LoVo (cell line): ENCODE data around the gene PRR33.
"Not testable (repeated sequence)": the region's sequence is repeated elsewhere in the genome, so short reads cannot be mapped to it uniquely, and the experiment has no call there.

Experiments used
- DNase-seq: peaks from one replicate; pipeline ENCODE4 v3.0.0-alpha.2; 2016; ENCODE audit warnings: low spot score

Gene PRR33

DNA sequence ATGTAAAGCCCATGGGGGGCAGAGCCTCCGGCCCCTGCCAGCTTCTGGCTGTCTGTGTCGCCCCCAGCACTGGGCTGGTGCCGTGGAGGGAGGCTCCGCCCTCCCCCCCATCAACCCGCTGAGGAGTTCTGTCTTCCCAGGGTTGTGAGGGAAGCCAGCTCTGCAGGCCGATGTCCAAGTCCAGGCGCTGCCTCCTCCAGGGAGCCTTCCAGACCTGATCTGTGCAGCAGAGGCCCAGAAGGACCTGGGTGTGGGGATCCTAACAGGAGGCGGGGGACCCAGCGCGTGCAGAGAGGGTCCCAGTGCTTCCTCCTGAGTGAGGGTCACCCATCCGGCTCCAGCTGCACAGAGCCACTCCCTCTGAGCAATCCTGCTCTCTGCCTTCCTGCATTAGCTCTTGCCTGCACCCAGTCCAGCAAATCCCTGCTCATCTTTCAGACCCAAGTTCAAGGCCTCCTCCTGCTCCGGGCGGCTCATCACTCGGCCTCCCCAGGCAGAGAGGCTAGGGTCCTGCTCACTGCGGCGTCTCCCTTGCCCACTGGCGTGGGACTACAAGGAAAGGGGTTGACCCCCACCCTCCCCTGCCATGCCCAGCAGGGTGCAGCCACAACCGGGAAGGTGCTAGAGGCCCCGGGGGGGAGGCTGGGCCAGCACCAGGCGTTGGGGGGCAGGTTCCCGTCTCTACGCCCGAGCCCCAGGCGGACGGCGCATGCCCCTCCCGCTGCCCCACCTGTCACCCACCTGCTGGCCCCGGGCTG, 16.4 kb downstream of the PRR33 start:
- no peak for DNase-seq

DNA sequence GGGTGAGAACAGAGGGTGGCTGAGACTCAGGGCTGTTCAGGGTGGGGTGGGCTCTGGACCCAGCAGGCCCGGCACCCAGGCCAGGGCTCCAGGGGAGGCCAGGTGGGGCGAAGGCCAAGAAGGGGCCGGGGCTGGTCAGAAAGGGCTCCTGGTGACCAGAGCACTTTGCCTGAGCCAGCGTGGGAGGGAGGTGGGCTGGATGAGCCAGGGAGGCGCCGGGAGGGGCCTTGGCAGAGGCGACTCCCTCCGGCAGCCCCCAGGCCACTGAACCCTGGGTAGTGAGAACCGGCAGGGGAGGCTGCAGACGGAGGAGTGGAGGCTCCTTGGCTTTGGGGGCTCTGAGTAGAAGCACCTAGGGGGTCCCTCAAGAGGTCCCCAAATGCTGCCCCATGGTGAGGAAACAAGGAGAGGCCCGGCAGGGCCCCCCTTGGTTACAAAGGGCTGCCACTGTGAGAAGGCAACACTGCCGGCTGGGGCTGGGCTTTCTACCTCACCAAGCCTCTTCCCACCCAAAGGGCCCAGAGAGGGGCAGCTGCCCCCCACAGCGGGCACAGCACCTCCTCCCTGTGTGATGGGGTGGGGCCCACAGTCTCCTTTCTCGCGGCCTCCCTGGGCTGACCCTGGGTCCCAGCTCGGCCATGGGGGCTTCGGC, 17.1 kb downstream of the PRR33 start:
- not testable (repeated sequence) for DNase-seq

GRCh38 chr11:1873813-1874150, 17.9 kb downstream of the PRR33 start:
- DNase-seq, result not testable (repeated sequence)

DNA sequence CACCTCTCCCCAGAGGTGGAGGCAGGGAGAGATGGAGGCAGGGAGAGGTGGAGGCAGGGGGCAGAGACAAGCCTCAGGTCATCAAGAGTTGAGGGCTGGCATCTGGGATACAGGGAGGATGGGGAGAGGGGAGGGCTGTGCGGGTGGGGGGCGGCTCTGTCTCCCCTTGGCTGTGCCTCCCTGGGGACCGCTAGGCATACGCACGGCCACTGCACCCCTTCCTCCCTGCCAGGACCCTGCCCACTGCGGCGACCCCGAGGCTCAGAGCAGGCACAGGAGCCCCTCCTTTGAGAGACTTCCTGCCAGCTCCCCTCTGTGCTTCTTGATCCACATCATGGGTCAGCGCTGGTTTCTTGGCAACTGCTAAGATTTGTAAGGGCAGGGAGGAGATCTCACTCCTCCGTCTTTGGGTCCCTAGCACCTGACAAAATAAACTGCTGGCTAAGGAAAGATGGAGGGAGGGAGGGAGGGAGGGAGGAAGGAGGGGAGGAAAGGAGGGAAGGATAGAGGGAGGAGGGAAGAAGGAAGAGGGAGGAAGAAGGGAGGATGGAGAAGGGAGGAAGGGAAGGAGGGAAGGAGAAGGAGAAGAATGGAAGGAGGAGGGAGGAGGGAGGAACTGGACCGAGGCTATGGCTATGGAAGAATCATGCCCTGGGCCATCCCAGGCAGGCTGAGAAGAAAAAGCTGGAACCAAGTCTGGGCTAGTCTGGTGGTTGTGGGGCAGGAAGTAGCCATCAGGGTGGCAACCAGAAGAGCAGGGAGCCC, 18.5 kb downstream of the PRR33 start:
- DNase-seq, result no peak

- DNase-seq, result no peak
Observed at GRCh38 chr11:1872267-1872985, 19.3 kb downstream of the PRR33 start.

GRCh38 chr11:1871531-1871930, 20.2 kb downstream of the PRR33 start:
- DNase-seq, result no peak

- no peak for DNase-seq
Observed at GRCh38 chr11:1870721-1871466, 20.8 kb downstream of the PRR33 start.

GRCh38 chr11:1870326-1870696, 21.4 kb downstream of the PRR33 start:
- DNase-seq, result no peak

DNA sequence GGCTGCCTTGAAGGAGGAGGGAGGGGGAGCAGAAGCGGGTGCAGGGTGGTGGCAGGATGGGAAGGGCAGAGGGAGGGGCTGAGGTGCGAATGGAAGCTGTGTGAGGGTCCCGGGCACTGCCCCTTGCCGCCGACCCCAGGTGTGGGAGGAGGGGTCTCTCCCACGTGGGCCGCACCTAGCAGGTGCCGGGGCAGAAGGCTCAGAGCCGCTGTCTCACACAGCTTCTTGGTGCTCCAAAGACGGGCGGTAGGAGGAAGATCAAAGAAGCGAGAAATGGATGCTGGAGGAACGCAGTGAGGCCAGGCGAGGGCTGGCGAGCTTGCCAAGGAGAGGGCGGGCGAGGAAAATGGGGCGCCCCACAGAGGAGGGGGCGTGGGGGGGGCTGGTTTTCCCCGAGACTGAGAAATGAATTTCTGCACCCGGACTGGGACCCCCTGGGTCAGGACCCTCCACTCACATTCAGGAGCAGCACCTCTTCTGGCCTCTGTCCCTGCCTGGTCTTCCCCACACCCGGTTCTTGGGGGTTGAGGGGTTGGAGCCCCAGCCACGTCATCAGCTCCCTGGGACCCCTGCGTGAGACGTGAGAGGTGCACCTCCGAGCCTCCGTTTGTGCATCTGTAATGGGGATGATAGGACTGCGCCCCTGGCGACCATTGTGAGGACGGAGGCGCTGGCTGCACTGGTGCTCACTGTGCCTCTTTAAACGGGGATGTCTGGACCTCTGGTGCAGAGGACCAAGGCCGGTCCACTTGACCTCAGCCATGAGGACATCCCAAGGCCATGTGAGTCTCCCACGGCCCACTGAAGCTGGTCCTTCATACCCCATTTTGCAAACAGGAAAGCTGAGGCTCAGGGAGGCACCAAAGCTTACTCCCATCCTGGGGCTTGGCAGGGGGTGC, 22.0 kb downstream of the PRR33 start:
- DNase-seq, result no peak

GRCh38 chr11:1868636-1869291, 22.9 kb downstream of the PRR33 start:
- no peak for DNase-seq

DNA sequence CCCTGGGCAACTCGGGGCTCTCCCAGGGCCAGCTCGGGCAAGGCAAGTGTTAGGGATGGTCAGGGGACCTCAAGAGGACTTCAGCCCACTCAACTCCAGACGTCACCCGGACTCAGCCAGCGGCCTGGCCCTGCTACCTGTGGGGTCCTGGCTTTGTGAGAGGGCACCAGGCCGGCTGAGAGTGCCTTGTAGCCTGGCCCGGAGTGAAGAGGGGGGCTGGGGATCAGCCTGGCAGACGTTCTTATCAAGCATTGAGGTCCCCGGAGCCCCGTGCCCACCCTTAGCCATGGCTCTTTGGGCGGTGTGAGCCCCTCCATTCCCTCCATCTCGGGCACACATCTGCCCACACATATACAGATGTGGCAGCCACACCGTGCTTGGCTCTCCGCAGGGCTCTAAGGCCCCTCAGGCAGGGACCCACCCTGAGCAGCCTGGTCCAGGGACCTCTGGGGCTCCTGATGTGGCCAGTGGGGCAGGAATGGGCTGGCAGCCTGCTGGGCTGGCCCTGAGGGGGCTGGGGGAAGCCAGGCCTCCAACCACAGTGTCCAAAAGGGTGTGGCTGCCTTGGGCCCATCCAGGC, 23.5 kb downstream of the PRR33 start:
- DNase-seq, result no peak

DNA sequence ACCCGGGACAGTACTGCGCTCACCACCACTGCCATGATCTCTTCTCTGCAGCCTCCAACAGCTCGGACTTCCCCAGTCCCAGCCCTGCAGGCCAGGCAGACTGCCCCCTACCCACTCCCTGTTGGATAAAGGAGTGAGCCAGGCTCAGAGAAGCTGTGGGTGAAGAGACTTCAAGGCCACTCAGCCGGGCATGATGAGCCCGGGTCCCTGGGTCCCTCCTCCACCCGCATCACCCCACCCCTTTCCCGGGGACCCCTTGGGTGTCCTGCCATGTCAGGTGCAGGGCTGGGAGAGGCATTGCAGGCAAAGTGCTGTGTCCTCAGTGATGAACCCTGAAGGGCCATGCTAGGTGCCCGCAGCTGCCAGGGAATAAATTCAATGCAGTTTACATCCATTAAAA, 24.3 kb downstream of the PRR33 start:
- no peak for DNase-seq

DNA sequence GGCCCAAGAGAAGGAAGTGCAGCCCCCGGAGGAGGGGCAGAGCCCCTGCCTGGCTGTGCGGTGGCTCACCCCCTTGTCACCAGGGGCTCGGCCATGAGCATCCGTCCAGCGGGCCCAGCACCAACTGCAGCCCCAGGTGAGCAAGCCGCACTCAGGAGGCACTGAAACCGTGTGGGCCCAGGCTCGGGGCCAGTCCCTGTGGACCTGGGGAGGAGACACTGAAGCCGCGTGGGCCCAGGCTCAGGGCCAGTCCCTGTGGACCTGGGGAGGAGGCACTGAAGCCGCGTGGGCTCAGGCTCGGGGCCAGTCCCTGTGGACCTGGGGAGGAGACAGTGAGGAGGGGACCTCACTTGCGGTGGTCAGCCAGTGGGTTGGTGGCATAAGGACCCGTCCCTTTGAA, 24.9 kb downstream of the PRR33 start:
- no peak for DNase-seq

GRCh38 chr11:1866226-1866625, 25.5 kb downstream of the PRR33 start:
- no peak for DNase-seq

DNA sequence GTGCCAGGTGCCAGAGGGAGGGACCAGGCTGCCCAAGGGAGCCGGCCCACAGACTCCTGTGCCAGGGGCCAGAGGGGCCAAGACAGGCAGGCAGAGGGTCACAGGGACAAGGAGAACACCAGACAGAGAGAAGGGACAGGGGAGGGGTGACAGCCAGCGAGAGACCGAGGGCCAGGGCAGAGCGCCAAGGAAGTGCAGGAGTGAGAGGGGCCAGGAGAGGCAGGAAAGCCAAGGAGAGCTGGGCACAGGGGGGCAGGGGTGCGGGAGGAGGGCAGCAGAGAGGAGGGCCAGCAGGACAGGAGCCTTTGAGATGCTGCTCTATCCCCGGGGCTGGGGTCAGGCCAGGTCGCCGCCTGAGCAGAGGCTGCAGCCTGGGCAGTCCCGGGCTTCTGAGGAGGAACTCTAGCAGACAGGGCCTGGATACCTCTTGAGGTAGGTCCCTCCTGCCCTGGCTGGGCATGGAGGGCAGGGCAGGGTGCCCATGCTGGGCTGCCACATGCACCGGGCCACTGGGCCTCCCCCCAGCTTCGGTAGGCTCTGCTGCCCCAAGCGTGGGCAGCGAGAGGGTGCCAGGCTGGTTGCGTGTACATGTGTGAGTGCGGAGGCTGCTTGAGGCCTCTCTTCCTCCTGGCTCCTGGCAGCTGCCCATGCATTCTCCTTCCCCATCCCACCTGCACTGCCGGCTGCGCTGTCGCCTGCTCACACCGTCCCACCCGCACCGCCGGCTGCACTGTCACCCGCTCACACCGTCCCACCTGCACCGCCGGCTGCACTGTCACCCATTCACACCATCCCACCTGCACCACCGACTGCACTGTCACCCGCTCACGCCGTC, 26.6 kb downstream of the PRR33 start:
- no peak for DNase-seq

GRCh38 chr11:1864231-1864630, 27.5 kb downstream of the PRR33 start:
- no peak for DNase-seq

DNA sequence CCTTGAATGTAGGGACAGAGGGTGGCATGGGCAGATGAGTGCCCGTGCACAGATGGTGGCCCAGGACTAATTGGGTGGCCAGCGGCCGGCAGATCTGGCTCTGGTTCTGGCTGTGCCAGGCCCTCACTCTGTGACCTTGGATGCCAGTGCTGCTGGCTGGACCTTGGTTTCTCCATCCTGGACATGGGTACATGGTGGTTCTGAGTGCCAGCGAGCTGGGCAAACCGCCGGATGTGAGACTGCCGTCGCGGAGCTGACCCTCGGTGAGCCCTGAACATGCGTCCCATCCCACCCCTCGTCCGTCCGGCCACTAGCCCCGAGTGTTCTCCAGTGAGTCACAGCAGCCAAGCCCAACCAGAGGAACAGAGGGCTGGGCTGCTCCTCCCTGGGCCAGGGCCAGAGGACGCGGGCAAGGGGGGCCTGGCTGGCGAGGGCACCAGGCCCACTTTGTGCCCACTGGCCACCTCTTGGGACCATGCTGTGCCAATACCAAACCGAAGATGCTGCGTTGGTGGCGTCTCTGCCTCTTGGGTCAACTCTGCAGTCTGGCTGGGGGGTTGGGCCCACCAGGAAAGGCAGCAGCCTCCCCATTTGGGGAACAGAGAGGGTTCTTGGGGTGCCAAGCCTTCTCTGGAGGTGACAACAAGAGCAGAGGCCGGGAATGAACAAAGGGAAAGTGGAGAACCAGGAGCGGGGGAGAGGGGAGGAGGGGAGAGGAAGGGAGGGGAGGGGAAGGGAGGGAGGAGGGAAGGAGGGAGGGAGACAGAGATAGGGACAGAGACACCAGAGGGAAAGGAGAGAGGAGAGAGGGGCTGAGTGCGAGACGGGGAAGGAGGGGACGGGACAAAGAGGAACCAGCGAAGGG, 28.1 kb downstream of the PRR33 start:
- no peak for DNase-seq
